Upper lobe of left lung (tissue), 6 donors: ENCODE measurements around the gene CCDC88B. TPM values are rescaled to one million over a fixed set of nuclear protein-coding genes. Genes with fewer than 3 reads are reported as not detected.
A peak's percentile ranks its signal among the peaks of the same experiment; 100 is the strongest.

ENCODE experiments used
- ATAC-seq, 2 donors: fragments of 200-7000 bp; cut with Tn5 transposase; one replicate each; pipeline ENCODE4 v1.9.1; 2022; ENCODE audit warnings: mild to moderate bottlenecking in 2 of 2, moderate library complexity in 2 of 2; ENCODE audit not compliant: low FRiP score in 2 of 2
- DNase-seq, 2 donors: peaks; one replicate each; pipeline ENCODE4 v3.0.0-alpha.2; 2019 to 2020
- H3K27ac ChIP-seq, 4 donors: fragments of 200-600 bp; sonication (generic); one replicate each; pipeline ENCODE4 v1.5.1; 2016 to 2019
- H3K27me3 ChIP-seq, 4 donors: fragments of 200-600 bp; sonication (generic); one replicate each; pipeline ENCODE4 v1.5.1; 2017 to 2019
- H3K36me3 ChIP-seq, 4 donors: fragments of 200-600 bp; sonication (generic); one replicate each; pipeline ENCODE4 v1.5.1; 2016 to 2019
- H3K4me1 ChIP-seq, 4 donors: fragments of 200-600 bp; sonication (generic); one replicate each; pipeline ENCODE4 v1.5.1; 2018 to 2019
- H3K4me3 ChIP-seq, 4 donors: fragments of 200-600 bp; sonication (generic); one replicate each; pipeline ENCODE4 v1.5.1; 2017 to 2019; ENCODE audit warnings: mild to moderate bottlenecking in 2 of 4, moderate library complexity in 1 of 4
- H3K9me3 ChIP-seq, 4 donors: fragments of 200-600 bp; sonication (generic); one replicate each; pipeline ENCODE4 v1.5.1; 2018 to 2019
- CTCF ChIP-seq, 6 experiments: fragments of 450-650 bp in 4 of 6; fragments of 200-600 bp in 2 of 6; sonication (generic) in 2 of 6; IDR thresholded peaks; one replicate each; pipeline ENCODE4 v1.5.1; 2016 to 2019; ENCODE audit warnings: antibody characterized with exemption in 6 of 6
- EP300 ChIP-seq, 4 donors: sonication (generic); formaldehyde crosslinking; IDR thresholded peaks; one replicate each; pipeline ENCODE4 v1.5.1; 2017; ENCODE audit warnings: antibody characterized with exemption in 4 of 4, control low read depth in 2 of 4
- POLR2A ChIP-seq, 4 donors: fragments of 450-650 bp; IDR thresholded peaks; one replicate each; pipeline ENCODE4 v1.5.1; 2016 to 2017; ENCODE audit warnings: antibody characterized with exemption in 4 of 4, mild to moderate bottlenecking in 2 of 4
- POLR2AphosphoS5 ChIP-seq, 2 donors: sonication (generic); formaldehyde crosslinking; IDR thresholded peaks; one replicate each; pipeline ENCODE4 v1.5.1; 2017; ENCODE audit warnings: antibody characterized with exemption in 2 of 2
- WGBS, 2 donors: methylation state at CpG; one replicate each; pipeline ENCODE4 v1.1.5; 2017 to 2018; 5-methylcytosine and 5-hydroxymethylcytosine counted together
- total RNA-seq, 6 donors: library from RNA; depleted of rRNA in 4 of 6; stranded (reverse); fragments of >200 nt in 4 of 6; gene quantifications; one replicate each; pipeline versions ENCODE4 v1.1.0 to v1.2.1, GENCODE V29; 2016 to 2021
- donor health status: DM: no; HTN: no; CAD: no; lungs with moderate emphysema.
- donor health status: DM: no; HTN: yes; CAD: no; lungs with severe emphysema.

Gene CCDC88B
- total RNA-seq, 6 donors from 2014 or later, result 12.6 to 138 (median 37.2) TPM

- peaks cover 23 to 60% (median 42%) of the 10 kb centered on the region in 4 donors for H3K4me1 ChIP-seq
- H3K4me3 ChIP-seq, result peak overlapping the region; percentile 24 to 91 (median 69)
- DNase-seq, result peak in 1 of 2 donors; percentile 70
- 11 to 18% methylated on average over 13 to 14 of the region's 19 CpGs for WGBS, 2 donors
- no peak for ATAC-seq
- H3K27ac ChIP-seq, result peak overlapping the region; percentile 90 to 98 (median 94)
- H3K27me3 ChIP-seq, result no peaks in the 10 kb centered on the region
- peaks cover 7 to 37% (median 30%) of the 10 kb centered on the region in 4 donors for H3K36me3 ChIP-seq
- H3K9me3 ChIP-seq, result no peaks in the 10 kb centered on the region
- TF ChIP-seq CTCF (IDR thresholded peaks at IDR 0.05), result no peak
- TF ChIP-seq POLR2A (IDR thresholded peaks at IDR 0.05), result peak in 1 of 4 donors; percentile 37
- TF ChIP-seq POLR2AphosphoS5 (IDR thresholded peaks at IDR 0.05), result peak; percentile 12 to 39
- TF ChIP-seq EP300 (IDR thresholded peaks at IDR 0.05), result peak in 1 of 4 donors; percentile 20
Observed at GRCh38 chr11:64318766-64319761, 20.9 kb upstream of the CCDC88B start.

GRCh38 chr11:64320556-64320955 is 19.4 kb upstream of the CCDC88B start:
- peaks cover 23 to 60% (median 42%) of the 10 kb centered on the region in 4 donors for H3K4me1 ChIP-seq
- peaks cover 0 to 22% (median 15%) of the 10 kb centered on the region in 4 donors for H3K36me3 ChIP-seq
- TF ChIP-seq EP300 (IDR thresholded peaks at IDR 0.05) (no peak), POLR2A (IDR thresholded peaks at IDR 0.05) (no peak), CTCF (IDR thresholded peaks at IDR 0.05) (no peak)
- ATAC-seq, result no peak
- H3K27me3 ChIP-seq, result no peaks in the 10 kb centered on the region
- WGBS, 2 donors, result 94 to 96% methylated on average over 7 of the region's 7 CpGs
- no peaks in the 10 kb centered on the region for H3K9me3 ChIP-seq
- H3K4me3 ChIP-seq, result no peak overlapping the region
- no peak for DNase-seq
- peak overlapping the region; percentile 90 to 98 (median 94) for H3K27ac ChIP-seq

GRCh38 chr11:64321026-64321425 is 19.0 kb upstream of the CCDC88B start:
- WGBS, 2 donors, result 72 to 75% methylated on average over 5 of the region's 5 CpGs
- peaks cover 23 to 58% (median 41%) of the 10 kb centered on the region in 4 donors for H3K4me1 ChIP-seq

GRCh38 chr11:64321533-64321932 is 18.5 kb upstream of the CCDC88B start:
- peak; percentile 27 to 29 for TF ChIP-seq POLR2AphosphoS5 (IDR thresholded peaks at IDR 0.05)
- peak in 1 of 4 donors; percentile 65 for TF ChIP-seq POLR2A (IDR thresholded peaks at IDR 0.05)
- peak in 1 of 4 donors; percentile 15 for TF ChIP-seq EP300 (IDR thresholded peaks at IDR 0.05)
- no peak for TF ChIP-seq CTCF (IDR thresholded peaks at IDR 0.05)
- ATAC-seq, result peak in 1 of 2 donors; percentile 64

More at GRCh38 chr11:64321026-64321425, 19.0 kb upstream of the CCDC88B start:
- TF ChIP-seq EP300 (IDR thresholded peaks at IDR 0.05), result no peak
- DNase-seq, result no peak
- H3K4me3 ChIP-seq, result no peak overlapping the region
- H3K9me3 ChIP-seq, result no peaks in the 10 kb centered on the region
- peak overlapping the region; percentile 90 to 98 (median 94) for H3K27ac ChIP-seq
- H3K27me3 ChIP-seq, result no peaks in the 10 kb centered on the region
- ATAC-seq, result no peak
- peaks cover 0 to 17% (median 12%) of the 10 kb centered on the region in 4 donors for H3K36me3 ChIP-seq

GRCh38 chr11:64322925-64323260 is 17.1 kb upstream of the CCDC88B start:
- ATAC-seq, result no peak
- TF ChIP-seq POLR2A (IDR thresholded peaks at IDR 0.05) (no peak), CTCF (IDR thresholded peaks at IDR 0.05) (no peak), POLR2AphosphoS5 (IDR thresholded peaks at IDR 0.05) (no peak), EP300 (IDR thresholded peaks at IDR 0.05) (no peak)
- WGBS, 2 donors, result 71 to 75% methylated on average over 5 to 7 of the region's 7 CpGs
- Histone ChIP-seq H3K27ac (peak overlapping the region in 3 of 4 donors; percentile 69 to 97 (median 90)), H3K9me3 (no peaks in the 10 kb centered on the region), H3K27me3 (no peaks in the 10 kb centered on the region), H3K4me3 (no peak overlapping the region), H3K4me1 (peaks cover 18 to 47% (median 32%) of the 10 kb centered on the region in 4 donors), H3K36me3 (peaks cover 0 to 13% (median 10%) of the 10 kb centered on the region in 4 donors)
- DNase-seq, result no peak

More at GRCh38 chr11:64321533-64321932, 18.5 kb upstream of the CCDC88B start:
- Histone ChIP-seq H3K9me3 (no peaks in the 10 kb centered on the region), H3K27ac (peak overlapping the region; percentile 90 to 98 (median 94)), H3K4me3 (no peak overlapping the region), H3K27me3 (no peaks in the 10 kb centered on the region), H3K36me3 (peaks cover 0 to 13% (median 10%) of the 10 kb centered on the region in 4 donors), H3K4me1 (peaks cover 18 to 53% (median 37%) of the 10 kb centered on the region in 4 donors)
- WGBS, 2 donors, result 75 to 76% methylated on average over 5 of the region's 5 CpGs
- peak in 1 of 2 donors; percentile 82 for DNase-seq
